ENCODE measurements around the gene PMEL.

DNA sequence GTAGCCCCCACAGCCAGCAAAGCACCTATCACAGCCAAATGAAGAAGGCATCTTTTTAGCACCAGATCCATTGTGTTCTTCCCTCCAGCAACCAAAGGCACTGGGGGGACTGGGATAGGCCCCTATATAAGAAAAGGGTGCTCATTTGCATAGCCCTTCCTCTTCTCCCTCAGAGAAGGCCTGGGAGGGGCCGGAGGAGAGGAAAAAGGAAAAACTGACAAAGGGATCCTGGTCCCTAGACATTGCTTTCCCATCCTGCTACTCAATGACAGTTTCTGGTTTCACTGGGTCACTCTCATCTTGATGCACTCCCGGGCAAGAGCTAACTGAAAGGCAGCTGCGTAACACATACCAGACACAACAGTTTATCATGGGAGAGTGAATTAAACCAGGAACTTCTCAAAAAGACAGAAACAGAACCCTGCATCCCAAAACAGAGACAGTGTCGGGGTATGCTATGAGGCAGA, at the start of gene PMEL:
- TF ChIP-seq CTCF (IDR thresholded peaks at IDR 0.05) (no peak), EP300 (IDR thresholded peaks at IDR 0.05) (no peak), POLR2AphosphoS5 (IDR thresholded peaks at IDR 0.05) (no peak), POLR2A (IDR thresholded peaks at IDR 0.05) (no peak)
